GM12878 (cell line): Measurements from ENCODE around the gene PGC.

Experiments used
- CREB1 ChIP-seq: IDR thresholded peaks from 2 replicates; pipeline ENCODE4 v1.6.1; 2012; ENCODE audit warnings: low read depth, mild to moderate bottlenecking, inconsistent platforms
- CTCF ChIP-seq, 3 experiments: IDR thresholded peaks in 2 of 3; conservative IDR thresholded peaks in 1 of 3; 2 replicates each; pipeline ENCODE4 v1.5.1; 2011; ENCODE audit warnings: low read depth in 3 of 3, low read length in 3 of 3, mild to moderate bottlenecking in 3 of 3, control low read depth in 2 of 3, moderate library complexity in 2 of 3, inconsistent platforms in 1 of 3, mixed read lengths in 1 of 3; ENCODE audit not compliant: control insufficient read depth in 2 of 3, insufficient read depth in 1 of 3; ENCODE audit errors: extremely low read depth in 1 of 3
- EP300 ChIP-seq, 2 experiments: fragments of 150-350 bp in 1 of 2; IDR thresholded peaks; 2 replicates each; pipeline ENCODE4 v1.6.1; 2011 to 2012; ENCODE audit warnings: low read depth in 2 of 2, low read length in 2 of 2, borderline replicate concordance in 1 of 2, improper control_type of control experiment in 1 of 2, inconsistent platforms in 1 of 2; ENCODE audit not compliant: control insufficient read depth in 1 of 2
- EZH2 ChIP-seq: IDR thresholded peaks from 2 replicates; pipeline ENCODE4 v1.6.1; 2012; ENCODE audit warnings: low read depth, mild to moderate bottlenecking, control low read depth, inconsistent platforms, low read length, borderline replicate concordance; ENCODE audit not compliant: control insufficient read depth
- GABPA ChIP-seq: IDR thresholded peaks from 2 replicates; pipeline ENCODE4 v1.6.1; 2014; ENCODE audit warnings: antibody characterized with exemption, low read depth, mild to moderate bottlenecking, inconsistent platforms
- MAX ChIP-seq: IDR thresholded peaks from 2 replicates; pipeline ENCODE4 v1.6.1; 2012; ENCODE audit warnings: low read depth, low read length, improper control_type of control experiment
- NFYA ChIP-seq: IDR thresholded peaks from 2 replicates; pipeline ENCODE4 v1.6.1; 2011; ENCODE audit warnings: low read depth, mild to moderate bottlenecking, low read length, improper control_type of control experiment, borderline replicate concordance
- NFYB ChIP-seq: IDR thresholded peaks from 2 replicates; pipeline ENCODE4 v1.6.1; 2011; ENCODE audit warnings: low read depth, mild to moderate bottlenecking, low read length, improper control_type of control experiment, moderate library complexity; ENCODE audit not compliant: insufficient read depth
- NR2C2 ChIP-seq: IDR thresholded peaks from 2 replicates; pipeline ENCODE4 v1.6.1; 2011; ENCODE audit warnings: borderline replicate concordance, low read depth; ENCODE audit not compliant: control insufficient read depth, insufficient read length
- SIN3A ChIP-seq: IDR thresholded peaks from 2 replicates; pipeline ENCODE4 v1.6.1; 2012; ENCODE audit warnings: low read depth, low read length, improper control_type of control experiment

GRCh38 chr6:41702771-41703494, 44.3 kb downstream of the PGC start:
- TF ChIP-seq SIN3A (no peak), CTCF (IDR thresholded peaks at IDR 0.05 in 2 of 3, conservative IDR thresholded peaks at IDR 0.05 in 1 of 3; ENCODE audit: control insufficient read depth in 2 of 3, extremely low read depth in 1 of 3, insufficient read depth in 1 of 3, low read depth in 3 of 3, low read length in 3 of 3) (no peak), NFYA (no peak), EP300 (IDR thresholded peaks at IDR 0.05; ENCODE audit: borderline replicate concordance in 1 of 2, control insufficient read depth in 1 of 2, low read depth in 2 of 2, low read length in 2 of 2) (no peak), MAX (no peak), CREB1 (no peak), GABPA (no peak), EZH2 (no peak), NFYB (no peak), NR2C2 (no peak)
